NCI-H128 (cell line): ENCODE results near the gene TOMM34.

Experiments used
- DNase-seq: peaks from one replicate; lab custom pipeline; 2025; ENCODE audit not compliant: unreplicated experiment; lab: John Stamatoyannopoulos, UW

The TOMM34 gene

GRCh38 chr20:44896583-44896982, 63.6 kb downstream of the TOMM34 start:
- no peak for DNase-seq

GRCh38 chr20:44894959-44895358, 65.2 kb downstream of the TOMM34 start:
- no peak for DNase-seq
